ENCODE results near the gene LZTS2. TPM values are rescaled to one million over a fixed set of nuclear protein-coding genes. Genes with fewer than 3 reads are reported as not detected.

LZTS2 gene
- polyA plus RNA-seq, 1 of the 3 experiments (the other 2 are of a cell fraction): 50.6 TPM

GRCh38 chr10:101032637-101033224, 33.1 kb downstream of the LZTS2 start (continued):
- TF ChIP-seq CTCF (IDR thresholded peaks at IDR 0.05) (no peak), USF2 (IDR thresholded peaks at IDR 0.05; ENCODE audit: borderline replicate concordance, low read depth, low read length) (no peak), TEAD4 (IDR thresholded peaks at IDR 0.05; ENCODE audit: borderline replicate concordance, insufficient read depth) (no peak), MEF2A (IDR thresholded peaks at IDR 0.05; ENCODE audit: borderline replicate concordance, low read depth) (no peak), TAF1 (IDR thresholded peaks at IDR 0.05; ENCODE audit: borderline replicate concordance, low read depth, low read length) (peak; percentile 8; the same call in 1 of the 2 replicates), REST (IDR thresholded peaks at IDR 0.05; ENCODE audit: low read depth, low read length) (no peak), EZH2phosphoT487 (IDR thresholded peaks at IDR 0.05; ENCODE audit: borderline replicate concordance, low read depth) (no peak), GABPA (IDR thresholded peaks at IDR 0.05; ENCODE audit: low read depth) (no peak), TCF12 (IDR thresholded peaks at IDR 0.05) (peak; percentile 81), FOSL2 (IDR thresholded peaks at IDR 0.05; ENCODE audit: borderline replicate concordance, low read depth) (peak; percentile 66), SIN3A (IDR thresholded peaks at IDR 0.05; ENCODE audit: borderline replicate concordance, low read depth, low read length) (0 out of 2 replicates have a peak, but pooled peaks have one; percentile 71), PBX3 (IDR thresholded peaks at IDR 0.05) (no peak), YY1 (IDR thresholded peaks at IDR 0.05; ENCODE audit: low read depth) (peak; percentile 39; the same call in 1 of the 2 replicates), RXRA (IDR thresholded peaks at IDR 0.05; ENCODE audit: borderline replicate concordance, low read depth) (no peak), MXI1 (IDR thresholded peaks at IDR 0.05; ENCODE audit: low read depth, low read length) (peak; percentile 95), CHD2 (IDR thresholded peaks at IDR 0.05; ENCODE audit: low read length, partially characterized antibody) (peak; percentile 71), NRF1 (IDR thresholded peaks at IDR 0.05; ENCODE audit: low read depth, low read length) (no peak), EP300 (IDR thresholded peaks at IDR 0.05; ENCODE audit: borderline replicate concordance in 1 of 2, low read depth in 1 of 2, low read length in 1 of 2) (peak; percentile 33 to 73; a peak in 2 of 4 replicates), POLR2AphosphoS5 (IDR thresholded peaks at IDR 0.05; ENCODE audit: low read depth, low read length) (peak; percentile 64)

Data from SK-N-SH (cell line).